Activated naive CD4-positive, alpha-beta T cell treated with anti-CD3 and anti-CD28 coated beads, Interleukin-2, amount 50 U/mL, for 24 hours (primary cell): Measurements from ENCODE around the gene CDH18.

Experiments
- H3K27ac Mint-ChIP-seq: one replicate; pipeline ENCODE4 v1.8.0; 2021; ENCODE audit warnings: mild to moderate bottlenecking, mixed read lengths
- H3K27me3 Mint-ChIP-seq: one replicate; pipeline ENCODE4 v1.8.0; 2021; ENCODE audit warnings: mixed read lengths
- H3K36me3 Mint-ChIP-seq: one replicate; pipeline ENCODE4 v1.8.0; 2021; ENCODE audit warnings: mixed read lengths
- H3K4me1 Mint-ChIP-seq: one replicate; pipeline ENCODE4 v1.8.0; 2021; ENCODE audit warnings: mixed read lengths
- H3K4me3 Mint-ChIP-seq: one replicate; pipeline ENCODE4 v1.8.0; 2021; ENCODE audit warnings: mild to moderate bottlenecking, mixed read lengths
- H3K9me3 Mint-ChIP-seq: one replicate; pipeline ENCODE4 v1.8.0; 2021; ENCODE audit warnings: mixed read lengths

CDH18 gene

DNA sequence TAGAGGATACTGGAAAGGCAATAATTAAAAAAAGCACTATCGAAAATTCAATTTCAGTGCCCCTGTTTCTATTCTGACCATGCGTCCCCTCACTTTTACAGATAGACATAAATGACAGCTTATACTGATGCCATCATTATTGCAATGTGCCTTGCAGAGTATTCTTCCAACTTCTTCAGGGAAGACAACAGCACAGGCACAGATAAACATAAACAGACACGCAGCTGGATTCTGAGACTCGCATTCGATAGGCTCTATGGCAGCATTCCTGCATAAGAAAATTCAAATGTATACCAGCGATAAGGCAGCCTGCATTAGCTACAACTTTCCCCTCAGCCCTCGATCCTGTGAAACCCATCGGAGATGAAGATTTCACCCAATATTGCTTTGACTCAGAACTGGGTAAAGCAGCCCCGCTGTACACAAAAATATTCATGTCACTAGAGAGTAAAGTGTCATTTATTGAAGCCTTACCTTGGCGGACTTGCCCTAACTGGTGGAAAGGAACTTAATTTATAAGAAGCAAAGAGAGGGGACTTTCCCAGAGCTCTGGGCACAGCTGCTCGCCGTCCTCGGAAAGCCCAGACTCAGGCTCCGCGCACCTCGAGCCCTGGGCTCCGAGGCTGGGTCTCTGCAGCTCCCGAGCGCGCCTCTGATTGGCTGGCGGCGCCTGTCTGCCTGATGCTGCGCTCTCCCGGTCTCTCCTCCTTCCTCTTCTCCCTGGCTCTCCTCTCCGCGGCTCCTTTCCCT is at the start of gene CDH18:
CDH18 (minus strand) TSS at position 589 of the 750 bp plus-strand sequence. CDS start 149,214 bp downstream, outside the sequence.
- peaks cover 6% of the 10 kb centered on the region for H3K9me3 Mint-ChIP-seq

GRCh38 chr5:20034717-20035116 is 46.7 kb upstream of the CDH18 start:
- Mint-ChIP-seq H3K36me3 (no peaks in the 10 kb centered on the region), H3K4me1 (no peaks in the 10 kb centered on the region), H3K27ac (no peak overlapping the region)

More for the DNA sequence above, at the start of gene CDH18:
- H3K4me3 Mint-ChIP-seq: no peak within 1 kb of the TSS
- no peak within 1 kb of the TSS for H3K27ac Mint-ChIP-seq
- no peaks in the 10 kb centered on the region for H3K4me1 Mint-ChIP-seq
- H3K36me3 Mint-ChIP-seq: peaks cover 3% of the 10 kb centered on the region
- peaks cover 3% of the 10 kb centered on the region for H3K27me3 Mint-ChIP-seq

DNA sequence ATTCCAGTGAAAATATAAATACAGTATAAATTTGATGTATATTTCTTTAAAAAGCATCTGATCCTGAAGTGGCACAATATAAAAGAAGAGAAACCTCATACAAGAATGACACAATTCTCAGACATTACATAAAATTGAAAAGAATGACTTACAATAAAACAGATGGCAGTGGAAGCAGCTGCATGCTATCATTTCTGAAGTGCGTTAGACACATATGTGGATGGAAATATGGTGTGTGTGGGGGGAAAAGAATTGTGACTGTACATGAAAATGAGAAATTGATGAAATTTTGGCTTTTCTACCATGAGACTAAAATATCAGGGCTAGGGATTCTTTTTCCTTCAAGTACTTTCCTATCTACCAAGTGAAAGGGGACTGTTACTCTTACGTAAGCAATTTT is 45.9 kb upstream of the CDH18 start:
- no peak overlapping the region for H3K4me3 Mint-ChIP-seq
- no peaks in the 10 kb centered on the region for H3K36me3 Mint-ChIP-seq

More at GRCh38 chr5:20034717-20035116, 46.7 kb upstream of the CDH18 start:
- Mint-ChIP-seq H3K9me3 (no peaks in the 10 kb centered on the region), H3K27me3 (no peaks in the 10 kb centered on the region), H3K4me3 (no peak overlapping the region)

GRCh38 chr5:20032896-20033295 is 44.9 kb upstream of the CDH18 start:
- Mint-ChIP-seq H3K27ac (no peak overlapping the region), H3K27me3 (no peaks in the 10 kb centered on the region), H3K4me3 (no peak overlapping the region), H3K36me3 (no peaks in the 10 kb centered on the region), H3K9me3 (no peaks in the 10 kb centered on the region), H3K4me1 (no peaks in the 10 kb centered on the region)

More for the DNA sequence above, 45.9 kb upstream of the CDH18 start:
- Mint-ChIP-seq H3K27ac (no peak overlapping the region), H3K4me1 (no peaks in the 10 kb centered on the region), H3K27me3 (no peaks in the 10 kb centered on the region), H3K9me3 (no peaks in the 10 kb centered on the region)

DNA sequence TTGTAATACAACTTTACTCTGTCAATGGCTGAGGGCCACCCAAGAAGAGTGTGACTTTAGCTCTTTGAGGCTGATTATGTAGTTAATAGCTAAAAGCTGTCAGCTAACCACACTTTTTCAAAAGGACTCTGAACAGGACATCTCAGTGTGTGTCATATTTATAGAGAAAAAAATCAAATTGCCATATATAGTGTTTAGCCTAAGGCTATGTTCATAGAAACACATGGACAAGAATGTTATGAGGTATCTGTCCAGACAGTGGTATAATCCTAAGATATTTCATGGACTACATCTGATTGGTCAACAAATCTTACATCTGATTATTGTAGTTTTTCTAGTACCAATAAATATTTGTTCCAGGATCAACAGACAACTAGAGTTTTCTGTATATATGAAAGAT is 42.1 kb upstream of the CDH18 start:
- Mint-ChIP-seq H3K27ac (no peak overlapping the region), H3K4me1 (no peaks in the 10 kb centered on the region), H3K36me3 (no peaks in the 10 kb centered on the region), H3K27me3 (no peaks in the 10 kb centered on the region), H3K9me3 (no peaks in the 10 kb centered on the region), H3K4me3 (no peak overlapping the region)

GRCh38 chr5:20029266-20029665 is 41.3 kb upstream of the CDH18 start:
- Mint-ChIP-seq H3K27me3 (no peaks in the 10 kb centered on the region), H3K27ac (no peak overlapping the region), H3K36me3 (no peaks in the 10 kb centered on the region), H3K9me3 (no peaks in the 10 kb centered on the region), H3K4me1 (no peaks in the 10 kb centered on the region), H3K4me3 (no peak overlapping the region)

DNA sequence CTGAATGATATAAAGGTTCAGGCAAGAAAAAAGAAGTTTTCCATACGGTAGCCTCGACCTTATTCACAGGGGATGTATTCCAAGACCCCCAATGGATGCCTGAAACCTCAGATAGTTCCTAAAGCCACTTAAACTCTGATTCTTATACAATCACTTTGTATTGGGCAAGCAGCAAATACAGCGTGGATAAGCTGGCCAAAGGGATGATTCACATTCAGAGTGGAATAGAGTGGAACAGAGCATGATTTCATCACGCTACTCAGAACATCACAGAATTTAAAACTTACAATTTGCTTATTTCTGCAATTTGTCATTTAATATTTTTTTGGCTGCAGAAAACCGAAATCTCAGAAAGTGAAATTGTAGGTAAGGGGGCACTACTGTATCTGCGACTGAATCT is 40.5 kb upstream of the CDH18 start:
- H3K4me1 Mint-ChIP-seq: no peaks in the 10 kb centered on the region
- no peaks in the 10 kb centered on the region for H3K9me3 Mint-ChIP-seq
- no peak overlapping the region for H3K27ac Mint-ChIP-seq
- H3K36me3 Mint-ChIP-seq: no peaks in the 10 kb centered on the region
- no peaks in the 10 kb centered on the region for H3K27me3 Mint-ChIP-seq
- H3K4me3 Mint-ChIP-seq: no peak overlapping the region

DNA sequence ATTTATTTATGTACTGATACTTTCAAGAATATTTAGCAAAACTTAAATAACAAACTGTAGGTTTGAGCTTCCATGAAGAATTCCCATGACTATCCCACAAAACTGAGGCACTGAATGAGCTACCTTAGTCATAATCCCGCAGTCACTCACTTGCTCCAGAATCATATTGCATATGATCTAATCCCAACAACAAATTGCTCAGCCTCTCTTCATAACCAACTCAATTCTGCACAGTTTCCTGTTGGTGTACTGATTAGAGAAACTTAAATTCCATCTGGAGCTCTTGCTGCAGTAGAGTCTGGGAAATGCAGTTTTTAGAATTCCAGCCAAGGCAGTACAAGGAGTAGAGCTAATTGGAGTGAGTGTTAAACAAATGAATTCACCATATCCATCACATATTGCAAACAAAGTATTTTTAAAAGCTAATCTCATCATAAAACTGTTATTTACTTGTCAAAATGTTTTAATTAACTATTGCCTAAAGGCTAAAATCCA is 35.7 kb upstream of the CDH18 start:
- Mint-ChIP-seq H3K27ac (no peak overlapping the region), H3K9me3 (peaks cover 9% of the 10 kb centered on the region), H3K4me1 (no peaks in the 10 kb centered on the region), H3K4me3 (no peak overlapping the region), H3K27me3 (no peaks in the 10 kb centered on the region), H3K36me3 (no peaks in the 10 kb centered on the region)

- no peak overlapping the region for H3K4me3 Mint-ChIP-seq
- H3K4me1 Mint-ChIP-seq: no peaks in the 10 kb centered on the region
- no peak overlapping the region for H3K27ac Mint-ChIP-seq
- no peaks in the 10 kb centered on the region for H3K36me3 Mint-ChIP-seq
- no peaks in the 10 kb centered on the region for H3K27me3 Mint-ChIP-seq
- H3K9me3 Mint-ChIP-seq: peaks cover 17% of the 10 kb centered on the region
Observed at GRCh38 chr5:20020247-20020646, 32.2 kb upstream of the CDH18 start.

DNA sequence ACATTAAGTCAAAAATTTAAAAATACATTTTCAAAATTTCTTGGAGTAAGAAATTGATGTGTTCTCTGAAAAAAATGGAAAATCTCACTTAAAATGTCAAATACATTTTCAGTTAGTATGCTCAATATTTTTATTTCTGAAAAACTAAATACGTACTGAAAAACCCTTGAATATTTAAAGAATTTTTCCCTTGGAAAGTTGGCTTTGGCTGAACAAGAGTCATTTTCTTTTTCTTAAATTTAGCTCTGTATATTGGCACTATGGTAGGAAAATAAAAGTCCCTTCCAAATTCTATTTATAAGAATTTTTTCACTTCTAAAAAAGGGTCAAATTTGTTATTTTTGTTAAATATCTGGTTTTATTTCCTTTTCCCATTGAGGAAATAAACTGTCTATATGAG is 29.0 kb upstream of the CDH18 start:
- H3K36me3 Mint-ChIP-seq: no peaks in the 10 kb centered on the region
- H3K9me3 Mint-ChIP-seq: peaks cover 17% of the 10 kb centered on the region
- no peaks in the 10 kb centered on the region for H3K4me1 Mint-ChIP-seq

GRCh38 chr5:20000416-20000815 is 12.4 kb upstream of the CDH18 start:
- Mint-ChIP-seq H3K27ac (no peak overlapping the region), H3K27me3 (no peaks in the 10 kb centered on the region), H3K4me1 (no peaks in the 10 kb centered on the region), H3K9me3 (peaks cover 17% of the 10 kb centered on the region), H3K4me3 (no peak overlapping the region), H3K36me3 (no peaks in the 10 kb centered on the region)

More for the DNA sequence above, 29.0 kb upstream of the CDH18 start:
- no peak overlapping the region for H3K4me3 Mint-ChIP-seq
- no peak overlapping the region for H3K27ac Mint-ChIP-seq
- no peaks in the 10 kb centered on the region for H3K27me3 Mint-ChIP-seq

DNA sequence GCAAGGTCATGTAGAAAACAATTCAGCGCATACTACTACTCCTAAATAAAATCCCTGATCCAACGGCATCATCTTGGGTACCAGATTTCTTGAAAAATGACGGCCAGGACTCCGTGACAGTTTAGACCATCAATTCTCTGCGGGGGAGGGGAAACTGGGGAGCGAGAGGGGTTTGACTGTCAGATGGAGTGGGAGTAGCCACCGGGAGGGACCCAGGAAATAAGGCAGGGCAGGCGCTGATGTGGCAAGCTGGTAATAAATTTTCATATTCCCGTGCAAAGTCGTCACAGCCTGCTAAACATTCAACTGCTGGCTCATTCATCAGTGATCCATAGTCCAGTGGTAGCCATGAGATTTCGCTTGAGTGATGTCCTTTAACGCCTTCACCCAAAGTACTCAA is 457 bp upstream of the CDH18 start:
- H3K4me3 Mint-ChIP-seq: no peak overlapping the region
- peaks cover 3% of the 10 kb centered on the region for H3K27me3 Mint-ChIP-seq
- H3K27ac Mint-ChIP-seq: no peak overlapping the region
- no peaks in the 10 kb centered on the region for H3K4me1 Mint-ChIP-seq
- H3K36me3 Mint-ChIP-seq: peaks cover 3% of the 10 kb centered on the region
- H3K9me3 Mint-ChIP-seq: peaks cover 6% of the 10 kb centered on the region

- Mint-ChIP-seq H3K4me3 (no peak overlapping the region), H3K9me3 (peaks cover 6% of the 10 kb centered on the region), H3K27ac (no peak overlapping the region), H3K36me3 (peaks cover 3% of the 10 kb centered on the region), H3K4me1 (no peaks in the 10 kb centered on the region), H3K27me3 (peaks cover 3% of the 10 kb centered on the region)
Observed at GRCh38 chr5:19986806-19987205, 1.2 kb downstream of the CDH18 start.

- Mint-ChIP-seq H3K4me3 (no peak overlapping the region), H3K4me1 (no peaks in the 10 kb centered on the region), H3K36me3 (peaks cover 3% of the 10 kb centered on the region), H3K27me3 (peaks cover 3% of the 10 kb centered on the region), H3K27ac (no peak overlapping the region), H3K9me3 (peaks cover 6% of the 10 kb centered on the region)
Observed at GRCh38 chr5:19986031-19986619, 1.9 kb downstream of the CDH18 start.

DNA sequence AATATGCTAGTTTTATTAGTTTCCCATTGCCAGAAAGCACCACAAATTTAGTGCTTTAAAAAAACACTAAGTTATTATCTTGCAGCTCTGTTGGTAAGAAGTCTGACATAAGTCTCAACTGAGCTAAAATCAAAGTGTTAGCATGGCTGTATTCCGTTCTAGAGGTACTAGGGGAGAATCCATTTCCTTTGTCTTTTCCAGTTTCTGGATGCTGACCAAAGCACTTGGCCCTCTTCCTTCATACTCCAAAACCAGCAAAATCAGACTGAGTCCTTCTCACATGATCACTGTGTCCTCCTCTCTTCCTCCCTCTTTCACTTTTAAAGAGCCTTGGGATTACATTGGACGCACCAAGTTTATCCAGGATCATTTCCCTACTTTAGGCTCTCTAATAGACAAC is 9.5 kb downstream of the CDH18 start:
- Mint-ChIP-seq H3K27ac (no peak overlapping the region), H3K27me3 (no peaks in the 10 kb centered on the region), H3K36me3 (no peaks in the 10 kb centered on the region), H3K4me1 (no peaks in the 10 kb centered on the region), H3K4me3 (no peak overlapping the region), H3K9me3 (peaks cover 7% of the 10 kb centered on the region)

DNA sequence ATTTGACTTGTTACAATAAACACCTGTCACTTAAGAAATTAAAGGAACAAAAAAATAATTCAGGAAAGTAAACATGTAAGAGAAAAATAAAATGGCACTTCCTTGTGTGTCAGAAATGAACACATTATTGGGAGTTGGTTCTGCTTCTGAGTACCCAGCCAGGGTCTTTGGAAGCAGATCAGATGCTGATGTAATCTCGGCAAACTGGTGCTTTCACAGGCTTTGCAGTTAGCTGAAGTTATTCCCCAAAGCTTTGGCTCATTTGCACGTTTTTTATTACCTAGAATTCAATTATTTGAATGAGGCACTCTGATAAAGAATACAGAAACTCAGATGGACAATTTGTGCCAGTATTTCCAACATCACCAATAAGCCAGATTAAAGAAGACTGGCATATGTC is 10.9 kb downstream of the CDH18 start:
- no peak overlapping the region for H3K27ac Mint-ChIP-seq
- H3K4me1 Mint-ChIP-seq: no peaks in the 10 kb centered on the region
- peaks cover 7% of the 10 kb centered on the region for H3K9me3 Mint-ChIP-seq
- H3K4me3 Mint-ChIP-seq: no peak overlapping the region
- H3K36me3 Mint-ChIP-seq: no peaks in the 10 kb centered on the region
- no peaks in the 10 kb centered on the region for H3K27me3 Mint-ChIP-seq
